Measurements from ENCODE around the gene ROBO1.

The ROBO1 gene

GRCh38 chr3:79002465-79003372 lies 765.1 kb downstream of the ROBO1 start:
- DNase-seq = no peak

GRCh38 chr3:79001255-79001654 lies 766.5 kb downstream of the ROBO1 start:
- DNase-seq = no peak

- no peak for DNase-seq
Observed at GRCh38 chr3:78999139-78999538, 768.7 kb downstream of the ROBO1 start.

- DNase-seq = no peak
Observed at GRCh38 chr3:78995087-78995486, 772.7 kb downstream of the ROBO1 start.

- no peak for DNase-seq
Observed at GRCh38 chr3:78994174-78995027, 773.4 kb downstream of the ROBO1 start.

- DNase-seq = no peak
Observed at GRCh38 chr3:78993375-78993774, 774.4 kb downstream of the ROBO1 start.

GRCh38 chr3:78992830-78993229 lies 775.0 kb downstream of the ROBO1 start:
- no peak for DNase-seq

GRCh38 chr3:78992400-78992799 lies 775.4 kb downstream of the ROBO1 start:
- DNase-seq = no peak

GRCh38 chr3:78991656-78992055 lies 776.1 kb downstream of the ROBO1 start:
- no peak for DNase-seq

GRCh38 chr3:78990156-78990555 lies 777.6 kb downstream of the ROBO1 start:
- no peak for DNase-seq

- no peak for DNase-seq
Observed at GRCh38 chr3:78988324-78988723, 779.5 kb downstream of the ROBO1 start.

- DNase-seq = no peak
Observed at GRCh38 chr3:78986416-78987101, 781.2 kb downstream of the ROBO1 start.

GRCh38 chr3:78985981-78986380 lies 781.8 kb downstream of the ROBO1 start:
- DNase-seq = no peak

GRCh38 chr3:78979028-78979427 lies 788.8 kb downstream of the ROBO1 start:
- no peak for DNase-seq

GRCh38 chr3:78978037-78978436 lies 789.8 kb downstream of the ROBO1 start:
- DNase-seq = no peak

- DNase-seq = no peak
Observed at GRCh38 chr3:78977073-78977472, 790.7 kb downstream of the ROBO1 start.

GRCh38 chr3:78976200-78976599 lies 791.6 kb downstream of the ROBO1 start:
- no peak for DNase-seq

GRCh38 chr3:78974181-78974790 lies 793.5 kb downstream of the ROBO1 start:
- peak in 1 of 2 experiments; percentile 47 for DNase-seq

- DNase-seq = peak in 1 of 2 experiments; percentile 35
Observed at GRCh38 chr3:78972617-78973301, 795.0 kb downstream of the ROBO1 start.

GRCh38 chr3:78970656-78971055 lies 797.1 kb downstream of the ROBO1 start:
- DNase-seq = no peak

- DNase-seq = no peak
Observed at GRCh38 chr3:78969483-78969882, 798.3 kb downstream of the ROBO1 start.

- no peak for DNase-seq
Observed at GRCh38 chr3:78967061-78967460, 800.7 kb downstream of the ROBO1 start.

All from cerebellar nuclear complex (tissue), 1 donor.